ENCODE results near the gene PAK5.

The PAK5 gene

GRCh38 chr20:9838378-9839295 is at the start of gene PAK5:
TSS of gene PAK5 (minus strand) at chr20:9839076. CDS start at chr20:9644328, 194,748 bp downstream.
- no peak for DNase-seq

- DNase-seq, result no peak
Measured at GRCh38 chr20:9887706-9888105, 48.8 kb upstream of the PAK5 start.

GRCh38 chr20:9886227-9886626 is 47.4 kb upstream of the PAK5 start:
- DNase-seq, result no peak

GRCh38 chr20:9884666-9885065 is 45.8 kb upstream of the PAK5 start:
- no peak for DNase-seq

- DNase-seq, result no peak
Measured at GRCh38 chr20:9884061-9884460, 45.2 kb upstream of the PAK5 start.

GRCh38 chr20:9877932-9878495 is 39.1 kb upstream of the PAK5 start:
- no peak for DNase-seq

GRCh38 chr20:9867196-9867980 is 28.5 kb upstream of the PAK5 start:
- DNase-seq, result no peak

GRCh38 chr20:9852566-9852965 is 13.7 kb upstream of the PAK5 start:
- no peak for DNase-seq

- DNase-seq, result no peak
Measured at GRCh38 chr20:9839626-9840025, 750 bp upstream of the PAK5 start.

GRCh38 chr20:9838035-9838377 is 870 bp downstream of the PAK5 start:
- no peak for DNase-seq

- no peak for DNase-seq
Measured at GRCh38 chr20:9837634-9838033, 1.2 kb downstream of the PAK5 start.

GRCh38 chr20:9835302-9835701 is 3.6 kb downstream of the PAK5 start:
- DNase-seq, result no peak

- DNase-seq, result no peak
Measured at GRCh38 chr20:9831032-9831431, 7.8 kb downstream of the PAK5 start.

GRCh38 chr20:9829835-9830234 is 9.0 kb downstream of the PAK5 start:
- DNase-seq, result no peak

GRCh38 chr20:9817654-9818053 is 21.2 kb downstream of the PAK5 start:
- no peak for DNase-seq

- no peak for DNase-seq
Measured at GRCh38 chr20:9815632-9816031, 23.2 kb downstream of the PAK5 start.

GRCh38 chr20:9810738-9811137 is 28.1 kb downstream of the PAK5 start:
- no peak for DNase-seq

- DNase-seq, result no peak
Measured at GRCh38 chr20:9809271-9809670, 29.6 kb downstream of the PAK5 start.

GRCh38 chr20:9808166-9808565 is 30.7 kb downstream of the PAK5 start:
- no peak for DNase-seq

- no peak for DNase-seq
Measured at GRCh38 chr20:9807136-9807535, 31.7 kb downstream of the PAK5 start.

- no peak for DNase-seq
Measured at GRCh38 chr20:9800421-9800820, 38.5 kb downstream of the PAK5 start.

GRCh38 chr20:9794831-9795230 is 44.0 kb downstream of the PAK5 start:
- DNase-seq, result no peak

GRCh38 chr20:9792674-9793073 is 46.2 kb downstream of the PAK5 start:
- DNase-seq, result no peak

GRCh38 chr20:9789131-9789530 is 49.7 kb downstream of the PAK5 start:
- DNase-seq, result no peak
